Fibroblast of lung (primary cell): Measurements from ENCODE around the gene XYLT2. TPM values are rescaled to one million over a fixed set of nuclear protein-coding genes. Genes with fewer than 3 reads are reported as not detected.

Experiments used
- DNase-seq, 2 donors: peaks; one replicate each; pipeline versions ENCODE4 v3.0.0 to v3.0.0-alpha.2; 2010; ENCODE audit warnings: low read depth in 2 of 2
- H2AFZ ChIP-seq: 2 replicates; pipeline ENCODE4 v1.5.1; 2012; ENCODE audit warnings: low read length, control low read depth, inconsistent platforms
- H3K27ac ChIP-seq: 2 replicates; pipeline ENCODE4 v1.5.1; 2011; ENCODE audit warnings: low read length, control low read depth; ENCODE audit not compliant: insufficient read depth
- H3K27me3 ChIP-seq: 2 replicates; pipeline ENCODE4 v1.5.1; 2011; ENCODE audit warnings: mild to moderate bottlenecking, low read length; ENCODE audit not compliant: control insufficient read depth, insufficient read depth
- H3K36me3 ChIP-seq: 2 replicates; pipeline ENCODE4 v1.5.1; 2011; ENCODE audit warnings: low read length; ENCODE audit not compliant: control insufficient read depth, insufficient read depth
- H3K4me1 ChIP-seq: 2 replicates; pipeline ENCODE4 v1.5.1; 2011; ENCODE audit warnings: low read length; ENCODE audit not compliant: control insufficient read depth, insufficient read depth; ENCODE audit errors: extremely low read depth
- H3K4me2 ChIP-seq: 2 replicates; pipeline ENCODE4 v1.5.1; 2011; ENCODE audit warnings: low read length, control low read depth; ENCODE audit not compliant: insufficient read depth; ENCODE audit errors: extremely low read depth
- H3K4me3 ChIP-seq, 4 experiments: fragments of 200-600 bp in 1 of 4; sonication (generic) in 1 of 4; replicated peaks in 1 of 4; 2 replicates each; pipeline ENCODE4 v1.5.1; 2011 to 2016; ENCODE audit warnings: low read length in 4 of 4, low read depth in 3 of 4, mild to moderate bottlenecking in 3 of 4, control low read depth in 2 of 4, inconsistent platforms in 1 of 4, mixed read lengths in 1 of 4; ENCODE audit not compliant: insufficient read depth in 1 of 4; ENCODE audit errors: control extremely low read depth in 1 of 4
- H3K79me2 ChIP-seq: 2 replicates; pipeline ENCODE4 v1.5.1; 2012; ENCODE audit warnings: mild to moderate bottlenecking, low read length, inconsistent platforms; ENCODE audit not compliant: control insufficient read depth, insufficient read depth
- H3K9ac ChIP-seq: 2 replicates; pipeline ENCODE4 v1.5.1; 2011; ENCODE audit warnings: mild to moderate bottlenecking, low read length, control low read depth; ENCODE audit not compliant: insufficient read depth
- H3K9me3 ChIP-seq: 2 replicates; pipeline ENCODE4 v1.5.1; 2012; ENCODE audit warnings: low read depth, low read length; ENCODE audit not compliant: control insufficient read depth, insufficient read depth
- H4K20me1 ChIP-seq: 2 replicates; pipeline ENCODE4 v1.5.1; 2011; ENCODE audit warnings: low read length; ENCODE audit not compliant: control insufficient read depth, insufficient read depth; ENCODE audit errors: extremely low read depth
- EZH2 ChIP-seq: IDR thresholded peaks from 2 replicates; pipeline ENCODE4 v1.5.1; 2012; ENCODE audit warnings: low read length, control low read depth, mild to moderate bottlenecking; ENCODE audit errors: missing control alignments
- polyA plus RNA-seq, 2 donors: library from polyadenylated mRNA; depleted of rRNA in 1 of 2; stranded (reverse) in 1 of 2; unstranded in 1 of 2; fragments of >200 nt; gene quantifications; 2 replicates each; pipeline ENCODE4 v1.2.1, GENCODE V29; 2011 to 2012; ENCODE audit warnings: missing spikeins in 1 of 2
- total RNA-seq: library from RNA; depleted of rRNA; stranded (reverse); fragments of >200 nt; gene quantifications from 2 replicates; pipeline ENCODE4 v1.2.1, GENCODE V29; 2014
- TF ChIP-seq, protein P1 (sequence below), 2 donors: IDR thresholded peaks in 1 of 2; conservative IDR thresholded peaks in 1 of 2; 1 replicate in 1 of 2; 2 replicates in 1 of 2; pipeline ENCODE4 v1.5.1; 2011 to 2012; ENCODE audit warnings: low read length in 2 of 2, control low read depth in 1 of 2, inconsistent platforms in 1 of 2, low read depth in 1 of 2, mild to moderate bottlenecking in 1 of 2

The XYLT2 gene
- total and polyA plus RNA-seq, 2 donors (not counting 1 experiment from before 2014, with no cell fraction given) = 12.7 to 43.9 TPM

GRCh38 chr17:50354198-50354597 is 8.3 kb downstream of the XYLT2 start:
- Histone ChIP-seq H3K4me2 (no peak overlapping the region), H2AFZ (no peak overlapping the region), H3K36me3 (peaks cover 26% of the 10 kb centered on the region), H3K9me3 (no peaks in the 10 kb centered on the region), H3K9ac (no peak overlapping the region), H3K79me2 (peaks cover 2% of the 10 kb centered on the region), H3K4me1 (no peaks in the 10 kb centered on the region), H3K27ac (no peak overlapping the region), H3K27me3 (no peaks in the 10 kb centered on the region), H3K4me3 (no peak overlapping the region), H4K20me1 (no peaks in the 10 kb centered on the region)
- no peak for DNase-seq
- TF ChIP-seq, protein P1, sequence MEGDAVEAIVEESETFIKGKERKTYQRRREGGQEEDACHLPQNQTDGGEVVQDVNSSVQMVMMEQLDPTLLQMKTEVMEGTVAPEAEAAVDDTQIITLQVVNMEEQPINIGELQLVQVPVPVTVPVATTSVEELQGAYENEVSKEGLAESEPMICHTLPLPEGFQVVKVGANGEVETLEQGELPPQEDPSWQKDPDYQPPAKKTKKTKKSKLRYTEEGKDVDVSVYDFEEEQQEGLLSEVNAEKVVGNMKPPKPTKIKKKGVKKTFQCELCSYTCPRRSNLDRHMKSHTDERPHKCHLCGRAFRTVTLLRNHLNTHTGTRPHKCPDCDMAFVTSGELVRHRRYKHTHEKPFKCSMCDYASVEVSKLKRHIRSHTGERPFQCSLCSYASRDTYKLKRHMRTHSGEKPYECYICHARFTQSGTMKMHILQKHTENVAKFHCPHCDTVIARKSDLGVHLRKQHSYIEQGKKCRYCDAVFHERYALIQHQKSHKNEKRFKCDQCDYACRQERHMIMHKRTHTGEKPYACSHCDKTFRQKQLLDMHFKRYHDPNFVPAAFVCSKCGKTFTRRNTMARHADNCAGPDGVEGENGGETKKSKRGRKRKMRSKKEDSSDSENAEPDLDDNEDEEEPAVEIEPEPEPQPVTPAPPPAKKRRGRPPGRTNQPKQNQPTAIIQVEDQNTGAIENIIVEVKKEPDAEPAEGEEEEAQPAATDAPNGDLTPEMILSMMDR (conservative IDR thresholded peaks at IDR 0.05 in 1 of 2, IDR thresholded peaks at IDR 0.05 in 1 of 2; ENCODE audit: low read depth in 1 of 2, low read length in 2 of 2) = no peak
- TF ChIP-seq EZH2 = no peak

DNA sequence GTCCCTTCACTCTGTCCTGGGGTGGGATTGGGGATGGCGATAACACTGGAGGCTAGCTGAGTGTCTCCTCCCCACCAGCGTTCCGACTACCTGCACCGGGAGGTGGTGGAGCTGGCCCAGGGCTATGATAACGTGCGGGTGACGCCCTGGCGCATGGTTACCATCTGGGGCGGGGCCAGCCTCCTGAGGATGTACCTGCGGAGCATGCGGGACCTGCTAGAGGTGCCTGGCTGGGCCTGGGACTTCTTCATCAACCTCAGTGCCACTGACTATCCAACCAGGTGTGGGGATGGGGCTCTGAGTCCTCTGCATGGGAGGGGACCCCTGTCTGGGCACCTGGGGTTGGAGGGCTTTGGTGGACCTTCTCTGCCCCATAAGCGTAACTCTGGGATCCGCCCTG is 8.8 kb downstream of the XYLT2 start:
- Histone ChIP-seq H3K79me2 (peaks cover 2% of the 10 kb centered on the region), H3K36me3 (peaks cover 26% of the 10 kb centered on the region), H3K27me3 (no peaks in the 10 kb centered on the region), H3K27ac (no peak overlapping the region), H3K4me3 (no peak overlapping the region), H3K9ac (no peak overlapping the region), H3K4me2 (no peak overlapping the region), H3K4me1 (no peaks in the 10 kb centered on the region), H3K9me3 (no peaks in the 10 kb centered on the region), H4K20me1 (no peaks in the 10 kb centered on the region), H2AFZ (no peak overlapping the region)
- no peak for DNase-seq
- TF ChIP-seq EZH2 = no peak
- TF ChIP-seq, protein P1 (conservative IDR thresholded peaks at IDR 0.05 in 1 of 2, IDR thresholded peaks at IDR 0.05 in 1 of 2; ENCODE audit: low read depth in 1 of 2, low read length in 2 of 2) = no peak

DNA sequence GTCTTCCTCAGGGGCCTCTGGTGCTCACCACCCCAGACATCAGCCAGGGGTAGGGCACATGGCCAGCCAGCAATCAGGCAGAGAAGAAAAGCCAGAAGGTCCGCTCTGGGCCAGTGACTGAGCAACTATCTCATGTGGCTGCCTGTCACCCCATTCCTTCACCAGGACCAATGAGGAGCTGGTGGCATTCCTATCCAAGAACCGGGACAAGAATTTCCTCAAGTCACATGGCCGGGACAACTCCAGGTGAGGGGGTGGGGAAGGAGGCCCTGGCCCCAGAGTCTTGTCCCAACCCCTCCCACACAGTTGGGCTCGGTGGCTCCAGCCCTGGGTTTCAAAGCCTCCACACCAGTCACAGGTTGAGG is 9.4 kb downstream of the XYLT2 start:
- Histone ChIP-seq H3K4me1 (no peaks in the 10 kb centered on the region), H3K9ac (no peak overlapping the region), H4K20me1 (no peaks in the 10 kb centered on the region), H3K27me3 (no peaks in the 10 kb centered on the region), H3K9me3 (no peaks in the 10 kb centered on the region), H3K27ac (no peak overlapping the region), H3K79me2 (peaks cover 2% of the 10 kb centered on the region), H2AFZ (no peak overlapping the region), H3K36me3 (peaks cover 26% of the 10 kb centered on the region), H3K4me2 (no peak overlapping the region), H3K4me3 (no peak overlapping the region)
- no peak for DNase-seq
- no peak for TF ChIP-seq EZH2
- TF ChIP-seq, protein P1 (conservative IDR thresholded peaks at IDR 0.05 in 1 of 2, IDR thresholded peaks at IDR 0.05 in 1 of 2; ENCODE audit: low read depth in 1 of 2, low read length in 2 of 2) = no peak
